Adrenal gland (tissue), 12 donors: ENCODE data around the gene MCMBP. TPM values are rescaled to one million over a fixed set of nuclear protein-coding genes. Genes with fewer than 3 reads are reported as not detected.
A peak's percentile ranks its signal among the peaks of the same experiment; 100 is the strongest.

Experiments used
- DNase-seq, 7 donors: peaks; one replicate each; pipeline ENCODE4 v3.0.0-alpha.2; 2019 to 2020
- H3K27ac ChIP-seq, 5 donors: fragments of 200-600 bp; sonication (generic) in 4 of 5; 1 replicate in 3 of 5; 2 replicates in 2 of 5; pipeline versions ENCODE4 v1.5.1 to v1.8.0; 2016 to 2020; ENCODE audit warnings: mild to moderate bottlenecking in 1 of 5
- H3K27me3 ChIP-seq: fragments of 200-600 bp; 2 replicates; pipeline ENCODE4 v1.8.0; 2021
- H3K36me3 ChIP-seq, 2 donors: fragments of 200-600 bp; replicated peaks in 1 of 2; 1 replicate in 1 of 2; 2 replicates in 1 of 2; pipeline versions ENCODE4 v1.5.1 to v1.8.0; 2018 to 2022
- H3K4me1 ChIP-seq, 2 donors: fragments of 200-600 bp; replicated peaks in 1 of 2; 1 replicate in 1 of 2; 2 replicates in 1 of 2; pipeline versions ENCODE4 v1.5.1 to v1.8.0; 2018 to 2021
- H3K4me3 ChIP-seq, 4 donors: fragments of 200-600 bp; sonication (generic) in 3 of 4; one replicate each; pipeline ENCODE4 v1.5.1; 2016 to 2018
- H3K9me3 ChIP-seq, 3 donors: fragments of 200-600 bp; sonication (generic) in 1 of 3; replicated peaks in 1 of 3; 1 replicate in 2 of 3; 2 replicates in 1 of 3; pipeline versions ENCODE4 v1.5.1 to v1.8.0; 2016 to 2021
- CTCF ChIP-seq, 6 experiments: fragments of 450-650 bp in 4 of 6; fragments of 200-600 bp in 2 of 6; sonication (generic) in 1 of 6; IDR thresholded peaks; 1 replicate in 5 of 6; 2 replicates in 1 of 6; pipeline versions ENCODE4 v1.5.1 to v1.8.0; 2016 to 2021; ENCODE audit warnings: antibody characterized with exemption in 6 of 6, mild to moderate bottlenecking in 2 of 6, moderate library complexity in 1 of 6
- POLR2A ChIP-seq, 2 donors: fragments of 450-650 bp; IDR thresholded peaks; one replicate each; pipeline ENCODE4 v1.6.1; 2017; ENCODE audit warnings: antibody characterized with exemption in 2 of 2, mild to moderate bottlenecking in 2 of 2, moderate library complexity in 1 of 2
- WGBS, 4 donors: extraction: QIAGEN DNeasy Blood & Tissue Kit in 2 of 4; methylation state at CpG; one replicate each; pipeline versions ENCODE4 v1.1.5 to v1.1.7; 2013 to 2017; 5-methylcytosine and 5-hydroxymethylcytosine counted together
- intact Hi-C, 2 donors: fragments of 100-400 bp; cut with DNase I; formaldehyde crosslinking; loops; one replicate each; pipeline versions ENCODE4 v1.14.1 to v1.15.0; 2022 to 2023
- polyA plus RNA-seq, 3 donors: library from polyadenylated mRNA; stranded (reverse); fragments of 200-250 nt in 2 of 3; fragments of 350-450 nt in 1 of 3; fragmentation: Illumina TruSeq in 1 of 3; extraction: RNeasy Lipid Tissue Mini Kit (QIAGEN cat#74804) in 1 of 3; gene quantifications; one replicate each; pipeline ENCODE4 v1.2.3, GENCODE V29; 2013 to 2014
- total RNA-seq, 9 donors: library from RNA; depleted of rRNA in 4 of 9; stranded (reverse); fragments of >200 nt in 4 of 9; fragments of 120-200 nt in 1 of 9; fragmentation: NEBNext Ultra II Directional in 1 of 9; extraction: Animal tissue kit (Norgen Biotek cat#: 25700) in 1 of 9; gene quantifications; one replicate each; pipeline versions ENCODE4 v1.1.0 to v1.2.4, GENCODE V29; 2013 to 2023
- donor health status: healthy with polysubstance abuse.
- donor health status: Bipolar disorder and iron deficiency.
- donor health status: DM: yes; HTN: yes; CAD: no.
- donor health status: DM: no; HTN: no; CAD: no.
- donor health status: DM: no; HTN: no; CAD: no.
- donor health status: DM: yes; HTN: yes; CAD: no.

MCMBP gene
- total and polyA plus RNA-seq, 12 donors, result 11.1 to 44.3 (median 34.4) TPM

- intact Hi-C loops, result loop anchor here (5.0 to 10.0 kb wide), 2 partner anchors 105 to 113 kb away; no protein-coding TSS in a partner anchor
- Histone ChIP-seq H3K27ac (no peak overlapping the region), H3K27me3 (no peaks in the 10 kb centered on the region), H3K4me3 (no peak overlapping the region), H3K9me3 (no peaks in the 10 kb centered on the region), H3K4me1 (peaks cover 0 to 39% of the 10 kb centered on the region in 2 donors), H3K36me3 (no peaks in the 10 kb centered on the region)
- TF ChIP-seq CTCF (IDR thresholded peaks at IDR 0.05), result no peak
- TF ChIP-seq POLR2A (IDR thresholded peaks at IDR 0.05), result no peak
- WGBS, 4 donors, result 81 to 88% (median 87%) methylated on average over 7 of the region's 7 CpGs
- DNase-seq, result no peak
These were observed 5.3 kb downstream of the MCMBP start for GRCh38 chr10:119867317-119867716.

- WGBS, 4 donors, result 86 to 92% (median 91%) methylated on average over 6 of the region's 6 CpGs
- no peaks in the 10 kb centered on the region for H3K9me3 ChIP-seq
- TF ChIP-seq POLR2A (IDR thresholded peaks at IDR 0.05) (no peak), CTCF (IDR thresholded peaks at IDR 0.05) (no peak)
- no peaks in the 10 kb centered on the region for H3K27me3 ChIP-seq
- intact Hi-C loops, result loop anchor here (5.0 to 10.0 kb wide), 2 partner anchors 103 to 111 kb away; no protein-coding TSS in a partner anchor
- H3K36me3 ChIP-seq, result no peaks in the 10 kb centered on the region
- H3K4me1 ChIP-seq, result peaks cover 0 to 29% of the 10 kb centered on the region in 2 donors
- H3K27ac ChIP-seq, result no peak overlapping the region
- DNase-seq, result peak in 1 of 7 donors; percentile 6
- no peak overlapping the region for H3K4me3 ChIP-seq
These were observed 6.9 kb downstream of the MCMBP start for GRCh38 chr10:119865699-119866240.

- intact Hi-C loops, result loop anchor here (5.0 to 10.0 kb wide), 2 partner anchors 109 to 117 kb away; no protein-coding TSS in a partner anchor
- Histone ChIP-seq H3K27ac (no peak overlapping the region), H3K4me1 (peaks cover 0 to 16% of the 10 kb centered on the region in 2 donors), H3K9me3 (no peaks in the 10 kb centered on the region), H3K27me3 (no peaks in the 10 kb centered on the region), H3K36me3 (no peaks in the 10 kb centered on the region), H3K4me3 (no peak overlapping the region)
- DNase-seq, result no peak
- WGBS, 4 donors, result 60 to 62% (median 61%) methylated on average over 4 of the region's 4 CpGs
- TF ChIP-seq CTCF (IDR thresholded peaks at IDR 0.05) (no peak), POLR2A (IDR thresholded peaks at IDR 0.05) (no peak)
These were observed 8.6 kb downstream of the MCMBP start for GRCh38 chr10:119863951-119864565.

- no peak for DNase-seq
- intact Hi-C loops, result loop anchor here (5.0 to 10.0 kb wide), 2 partner anchors 108 to 115 kb away; no protein-coding TSS in a partner anchor
- Histone ChIP-seq H3K27ac (no peak overlapping the region), H3K4me1 (peaks cover 0 to 8% of the 10 kb centered on the region in 2 donors), H3K36me3 (no peaks in the 10 kb centered on the region), H3K27me3 (no peaks in the 10 kb centered on the region), H3K9me3 (no peaks in the 10 kb centered on the region), H3K4me3 (no peak overlapping the region)
- TF ChIP-seq POLR2A (IDR thresholded peaks at IDR 0.05) (no peak), CTCF (IDR thresholded peaks at IDR 0.05) (no peak)
- WGBS, 4 donors, result 60 to 83% (median 78%) methylated on average over 1 of the region's 1 CpG
These were observed 10.1 kb downstream of the MCMBP start for GRCh38 chr10:119862524-119862923.
